Adipocyte (in vitro differentiated cells): ENCODE results near the gene MOB3C.
A peak's percentile ranks its signal among the peaks of the same experiment; 100 is the strongest.
"Not testable (repeated sequence)": the region's sequence is repeated elsewhere in the genome, so short reads cannot be mapped to it uniquely, and the experiment has no call there.

Source experiments
- DNase-seq: peaks from one replicate; pipeline ENCODE4 v3.0.0-alpha.2; 2015; ENCODE audit warnings: low read depth
- H3K27me3 ChIP-seq: replicated peaks from 2 replicates; pipeline ENCODE4 v1.7.0; 2013; ENCODE audit warnings: mild to moderate bottlenecking, low read length, moderate library complexity; ENCODE audit not compliant: control insufficient read depth, insufficient read depth
- H3K36me3 ChIP-seq: 2 replicates; pipeline ENCODE4 v1.7.0; 2013; ENCODE audit warnings: low read length, mild to moderate bottlenecking, moderate library complexity; ENCODE audit not compliant: control insufficient read depth, insufficient read depth, severe bottlenecking
- H3K4me1 ChIP-seq: 2 replicates; pipeline ENCODE4 v1.7.0; 2013; ENCODE audit warnings: mild to moderate bottlenecking, low read length, moderate library complexity; ENCODE audit not compliant: control insufficient read depth, insufficient read depth
- H3K4me3 ChIP-seq: 2 replicates; pipeline ENCODE4 v1.7.0; 2013; ENCODE audit warnings: mild to moderate bottlenecking, low read length, moderate library complexity
- H3K9ac ChIP-seq: 2 replicates; pipeline ENCODE4 v1.7.0; 2013; ENCODE audit warnings: mild to moderate bottlenecking, low read length, moderate library complexity
- H3K9me3 ChIP-seq: 2 replicates; pipeline ENCODE4 v1.7.0; 2013; ENCODE audit warnings: mild to moderate bottlenecking, low read length, moderate library complexity; ENCODE audit not compliant: control insufficient read depth

MOB3C gene

DNA sequence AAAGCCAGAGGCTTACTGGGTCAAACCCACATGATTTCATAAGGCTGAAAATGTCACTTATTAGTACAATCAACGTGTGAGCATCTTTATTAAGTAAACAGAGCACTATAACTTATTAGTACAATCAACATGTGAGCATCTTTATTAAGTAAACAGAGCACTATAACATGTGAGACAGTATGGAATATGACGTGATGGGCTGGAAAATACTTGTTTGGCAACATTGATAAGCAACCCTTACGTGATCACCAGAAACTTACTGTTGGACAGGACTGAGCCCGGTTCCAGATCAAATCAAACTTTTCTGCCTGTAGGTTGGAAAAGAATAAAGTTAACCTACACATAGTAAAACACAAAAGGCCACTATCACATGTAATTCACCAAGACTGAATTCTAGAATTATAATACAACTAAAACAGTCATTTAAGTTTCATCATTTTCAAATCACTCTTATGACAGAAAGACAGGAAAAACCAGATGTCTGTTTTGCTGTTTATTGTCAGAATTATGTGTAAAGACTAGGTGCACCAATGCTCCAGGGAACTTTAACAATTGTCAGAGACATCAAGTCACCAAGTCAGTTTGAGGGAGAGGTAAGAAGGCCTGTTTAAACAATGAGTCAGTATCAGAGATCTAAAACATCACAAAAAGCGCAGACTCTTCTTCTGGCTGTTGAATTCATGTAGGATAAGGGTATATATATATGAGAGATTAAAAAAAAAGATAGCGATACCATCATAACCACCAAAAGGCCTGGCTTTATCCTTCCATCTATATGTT lies 35.9 kb upstream of the MOB3C start:
- Histone ChIP-seq H3K27me3 (no peaks in the 10 kb centered on the region), H3K9me3 (peaks cover 6% of the 10 kb centered on the region), H3K4me1 (peaks cover 18% of the 10 kb centered on the region), H3K36me3 (peaks cover 63% of the 10 kb centered on the region), H3K9ac (no peak overlapping the region), H3K4me3 (no peak overlapping the region)
- DNase-seq: no peak

DNA sequence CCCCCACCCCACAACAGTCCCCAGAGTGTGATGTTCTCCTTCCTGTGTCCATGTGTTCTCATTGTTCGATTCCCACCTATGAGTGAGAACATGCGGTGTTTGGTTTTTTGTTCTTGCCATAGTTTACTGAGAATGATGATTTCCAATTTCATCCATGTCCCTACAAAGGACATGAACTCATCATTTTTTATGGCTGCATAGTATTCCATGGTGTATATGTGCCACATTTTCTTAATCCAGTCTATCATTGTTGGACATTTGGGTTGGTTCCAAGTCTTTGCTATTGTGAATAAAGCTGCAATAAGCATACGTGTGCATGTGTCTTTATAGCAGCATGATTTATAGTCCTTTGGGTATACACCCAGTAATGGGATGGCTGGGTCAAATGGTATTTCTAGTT lies 34.5 kb upstream of the MOB3C start:
- H3K9ac ChIP-seq: not testable (repeated sequence)

DNA sequence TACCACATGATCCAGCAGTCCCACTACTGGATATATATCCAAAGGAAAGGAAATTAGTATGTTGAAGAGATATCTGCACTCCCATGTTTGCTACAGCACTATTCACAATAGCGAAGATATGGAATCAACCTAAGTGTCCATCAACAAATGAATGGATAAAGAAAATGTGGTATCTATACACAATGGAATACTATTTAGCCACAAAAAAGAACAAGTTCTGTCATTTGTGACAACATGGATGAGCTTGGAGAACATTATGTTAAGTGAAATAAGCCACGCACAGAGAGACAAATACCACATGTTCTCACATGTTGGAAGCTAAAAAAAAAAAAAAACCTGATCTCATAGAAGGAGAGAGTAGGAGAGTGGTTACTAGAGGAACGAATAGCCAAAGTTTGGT lies 33.9 kb upstream of the MOB3C start:
- Histone ChIP-seq H3K27me3 (no peaks in the 10 kb centered on the region), H3K9me3 (peaks cover 11% of the 10 kb centered on the region), H3K36me3 (peaks cover 56% of the 10 kb centered on the region), H3K4me1 (peaks cover 18% of the 10 kb centered on the region), H3K4me3 (no peak overlapping the region), H3K9ac (no peak overlapping the region)
- no peak for DNase-seq

More for the DNA sequence above, 34.5 kb upstream of the MOB3C start:
- not testable (repeated sequence) for H3K27me3 ChIP-seq, H3K4me3 ChIP-seq, DNase-seq
- peaks cover 11% of the 10 kb centered on the region for H3K9me3 ChIP-seq
- H3K4me1 ChIP-seq: peaks cover 18% of the 10 kb centered on the region
- peaks cover 58% of the 10 kb centered on the region for H3K36me3 ChIP-seq

DNA sequence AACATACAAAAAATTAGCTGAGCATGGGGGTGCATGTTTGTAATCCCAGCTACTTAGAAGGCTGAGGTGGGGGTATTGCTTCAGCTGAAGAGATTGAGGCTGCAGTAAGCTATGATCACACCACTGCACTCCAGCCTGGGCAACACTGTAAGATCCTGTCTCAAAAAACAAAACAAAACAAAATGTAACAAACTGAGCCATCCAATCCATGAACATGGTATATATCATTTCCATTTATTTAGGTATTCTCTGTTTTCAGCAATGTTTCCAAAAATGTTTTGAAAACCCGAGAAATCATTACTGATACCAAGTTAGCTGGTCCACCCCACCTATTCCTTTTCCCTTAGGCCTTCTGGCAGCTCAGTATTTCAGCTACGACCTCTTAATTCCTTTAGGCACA lies 33.2 kb upstream of the MOB3C start:
- Histone ChIP-seq H3K4me3 (no peak overlapping the region), H3K4me1 (peaks cover 18% of the 10 kb centered on the region), H3K9me3 (peaks cover 8% of the 10 kb centered on the region), H3K9ac (no peak overlapping the region), H3K27me3 (no peaks in the 10 kb centered on the region), H3K36me3 (peaks cover 51% of the 10 kb centered on the region)
- no peak for DNase-seq

DNA sequence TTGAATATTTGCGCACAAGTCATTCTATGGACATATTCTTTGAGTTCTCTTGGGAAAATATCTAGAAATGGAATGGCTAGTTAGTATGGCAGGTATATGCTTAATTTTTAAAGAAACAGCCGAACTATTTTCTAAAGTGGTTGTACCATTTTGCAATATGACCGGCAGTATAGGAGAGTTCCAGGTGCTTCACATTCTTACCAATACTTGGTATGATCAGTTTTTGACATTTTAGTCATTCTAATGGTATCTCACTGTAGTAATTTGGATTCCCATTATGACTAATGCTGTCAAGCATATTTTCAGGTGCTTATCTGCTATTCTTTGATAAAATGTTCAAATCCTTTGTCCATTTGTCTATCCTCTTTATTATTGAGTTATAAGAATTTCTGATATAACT lies 31.0 kb upstream of the MOB3C start:
- Histone ChIP-seq H3K4me3 (no peak overlapping the region), H3K9ac (no peak overlapping the region), H3K36me3 (peaks cover 47% of the 10 kb centered on the region), H3K4me1 (peaks cover 19% of the 10 kb centered on the region), H3K27me3 (no peaks in the 10 kb centered on the region), H3K9me3 (peaks cover 8% of the 10 kb centered on the region)
- DNase-seq: no peak

DNA sequence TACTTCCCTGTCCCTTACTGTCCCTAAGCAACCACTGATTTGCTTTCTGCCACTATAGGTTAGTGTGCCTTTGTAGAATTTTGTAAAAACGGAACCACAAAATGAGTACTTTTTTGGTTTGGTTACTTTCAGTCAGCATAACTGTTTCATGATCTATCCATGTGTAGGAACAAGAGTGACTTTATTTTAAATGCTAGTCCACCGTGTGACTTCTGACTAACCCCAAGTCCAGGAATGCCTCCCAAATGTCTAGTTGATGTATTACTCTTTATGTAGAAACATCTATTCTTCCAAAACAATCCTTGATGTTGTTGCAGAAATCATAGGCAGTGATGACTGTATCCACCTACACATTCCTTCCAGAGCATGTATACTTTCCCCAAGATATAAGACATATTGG lies 30.2 kb upstream of the MOB3C start:
- H3K27me3 ChIP-seq: no peaks in the 10 kb centered on the region
- H3K36me3 ChIP-seq: peaks cover 40% of the 10 kb centered on the region
- peaks cover 24% of the 10 kb centered on the region for H3K4me1 ChIP-seq
- DNase-seq: no peak
- H3K4me3 ChIP-seq: no peak overlapping the region
- H3K9me3 ChIP-seq: peaks cover 8% of the 10 kb centered on the region
- no peak overlapping the region for H3K9ac ChIP-seq

DNA sequence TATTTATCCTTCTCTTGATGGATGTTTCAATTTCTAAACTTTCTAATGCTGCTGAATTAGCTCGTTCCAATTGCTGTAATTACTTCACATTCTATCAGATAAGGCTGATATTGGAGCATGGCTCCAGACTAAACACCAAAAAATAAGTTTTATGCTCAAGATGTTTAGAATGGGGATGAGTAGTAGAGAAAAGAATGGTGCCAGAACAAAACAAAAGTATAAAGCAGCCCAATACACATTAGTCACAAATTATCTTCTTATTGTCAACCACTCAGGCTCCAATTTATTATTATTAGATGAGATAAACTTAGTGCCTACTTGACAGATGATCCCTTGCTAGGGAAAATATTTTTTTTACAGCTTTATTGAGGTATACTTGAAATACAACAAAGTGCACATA lies 29.7 kb upstream of the MOB3C start:
- Histone ChIP-seq H3K27me3 (no peaks in the 10 kb centered on the region), H3K4me1 (peaks cover 24% of the 10 kb centered on the region), H3K4me3 (no peak overlapping the region), H3K36me3 (peaks cover 41% of the 10 kb centered on the region), H3K9ac (no peak overlapping the region), H3K9me3 (peaks cover 8% of the 10 kb centered on the region)
- no peak for DNase-seq

DNA sequence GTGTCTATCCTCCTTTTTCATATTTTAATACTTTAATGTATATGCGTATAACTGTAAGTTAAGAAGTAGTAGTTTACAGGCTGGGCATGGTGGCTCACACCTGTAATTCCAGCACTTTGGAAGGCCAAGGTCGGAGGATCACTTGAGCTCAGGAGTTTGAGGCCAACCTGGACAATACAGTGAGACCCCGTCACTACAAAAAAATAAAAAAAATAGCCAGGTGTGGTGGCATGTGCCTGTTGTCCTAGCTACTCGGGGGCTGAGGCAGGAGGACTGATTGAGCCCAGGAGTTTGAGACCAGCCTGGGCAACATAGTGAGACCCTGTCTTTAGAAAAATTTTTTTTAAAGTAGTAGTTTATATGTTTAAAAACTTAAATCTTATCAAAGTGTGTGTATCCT lies 29.2 kb upstream of the MOB3C start:
- Histone ChIP-seq H3K9ac (no peak overlapping the region), H3K27me3 (no peaks in the 10 kb centered on the region), H3K4me3 (no peak overlapping the region), H3K36me3 (peaks cover 42% of the 10 kb centered on the region), H3K4me1 (peaks cover 24% of the 10 kb centered on the region), H3K9me3 (peaks cover 8% of the 10 kb centered on the region)
- DNase-seq: no peak

DNA sequence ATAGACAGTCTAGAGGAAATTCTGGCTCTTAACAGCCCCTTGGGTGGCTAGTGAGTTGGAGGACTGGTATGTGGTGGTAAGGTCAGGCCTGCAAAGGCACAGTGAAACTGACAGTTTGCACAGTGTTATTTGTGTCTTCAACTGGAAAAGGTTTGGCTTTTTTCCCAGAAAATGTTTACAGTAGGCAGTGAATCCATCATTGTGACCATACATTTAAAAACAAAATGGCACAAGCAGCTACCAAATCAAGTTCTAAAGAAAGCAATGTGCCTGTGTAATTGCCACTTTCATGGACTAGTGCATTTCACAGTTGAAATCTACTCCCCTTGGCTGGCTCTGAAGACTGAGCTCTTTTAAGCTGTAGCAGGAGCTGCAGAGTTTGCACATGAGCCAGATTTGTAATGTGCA lies 26.8 kb upstream of the MOB3C start:
- H3K4me1 ChIP-seq: peaks cover 24% of the 10 kb centered on the region
- H3K9ac ChIP-seq: peak overlapping the region; percentile 24
- H3K27me3 ChIP-seq: no peaks in the 10 kb centered on the region
- H3K4me3 ChIP-seq: peak overlapping the region; percentile 0
- DNase-seq: peak; percentile 76
- H3K9me3 ChIP-seq: peaks cover 8% of the 10 kb centered on the region
- peaks cover 19% of the 10 kb centered on the region for H3K36me3 ChIP-seq

DNA sequence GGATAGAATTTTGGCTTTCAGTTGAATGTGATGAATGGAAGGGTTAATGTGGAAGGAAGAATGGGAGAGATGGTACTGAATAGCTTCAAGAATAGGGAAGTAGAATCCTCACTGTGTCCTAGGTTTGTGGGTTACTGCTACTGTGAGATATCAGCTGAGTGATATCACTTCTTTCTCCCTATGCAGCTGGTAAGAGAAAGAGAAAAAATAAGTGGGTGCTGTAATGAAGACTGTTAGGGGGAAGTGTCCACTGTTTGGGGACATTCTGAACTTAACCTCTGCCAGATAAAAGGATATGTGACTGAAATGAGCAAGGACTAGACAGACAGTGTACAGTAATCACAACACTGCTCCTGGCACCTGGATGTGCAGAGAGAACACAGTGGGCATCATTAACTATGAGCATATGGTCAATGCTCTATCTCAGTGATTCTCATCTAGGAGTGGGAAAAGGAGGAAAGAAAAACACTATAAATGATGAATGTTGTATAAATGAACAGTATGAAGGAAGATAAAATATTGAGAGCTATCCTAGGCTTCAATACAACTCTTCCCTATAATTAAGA lies 25.6 kb upstream of the MOB3C start:
- H3K9me3 ChIP-seq: peaks cover 2% of the 10 kb centered on the region
- no peak for DNase-seq
- H3K36me3 ChIP-seq: peaks cover 9% of the 10 kb centered on the region
- no peak overlapping the region for H3K4me3 ChIP-seq
- H3K9ac ChIP-seq: no peak overlapping the region
- no peaks in the 10 kb centered on the region for H3K27me3 ChIP-seq
- peaks cover 32% of the 10 kb centered on the region for H3K4me1 ChIP-seq

DNA sequence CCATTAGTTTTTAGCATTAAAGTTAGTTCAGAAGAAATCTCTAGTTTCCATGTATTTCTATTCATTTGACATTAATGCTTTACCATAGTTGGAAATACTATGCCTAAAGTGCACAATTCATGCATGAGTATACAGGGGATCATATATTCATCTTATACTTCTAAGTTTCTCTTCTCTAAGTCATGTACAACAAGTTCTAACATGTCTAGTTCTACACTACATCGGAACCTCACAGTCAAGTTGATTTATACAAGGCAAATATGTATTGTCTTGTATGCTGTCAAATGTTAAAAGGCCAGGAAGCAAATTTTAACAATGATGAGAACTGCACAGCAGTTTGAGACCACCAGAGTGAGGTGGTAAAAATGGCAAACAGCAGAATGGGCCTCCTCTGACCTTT lies 22.9 kb upstream of the MOB3C start:
- H3K4me1 ChIP-seq: peaks cover 37% of the 10 kb centered on the region
- no peaks in the 10 kb centered on the region for H3K27me3 ChIP-seq
- no peak for DNase-seq
- no peaks in the 10 kb centered on the region for H3K9me3 ChIP-seq
- H3K4me3 ChIP-seq: no peak overlapping the region
- H3K36me3 ChIP-seq: peaks cover 24% of the 10 kb centered on the region
- H3K9ac ChIP-seq: no peak overlapping the region
